HG02571 (cell line): ENCODE data around the gene SEC14L1.
"Not testable (repeated sequence)": the region's sequence is repeated elsewhere in the genome, so short reads cannot be mapped to it uniquely, and the experiment has no call there.

Source experiments
- ATAC-seq: cut with Tn5 transposase; IDR thresholded peaks from one replicate; pipeline ENCODE4 v1.9.1; 2021; ENCODE audit warnings: mild to moderate bottlenecking, moderate library complexity; ENCODE audit not compliant: unreplicated experiment

Gene SEC14L1

GRCh38 chr17:77231076-77231871 lies 90.5 kb downstream of the SEC14L1 start:
- ATAC-seq = no peak

- no peak for ATAC-seq
These were observed 92.4 kb downstream of the SEC14L1 start for GRCh38 chr17:77233127-77233526.

DNA sequence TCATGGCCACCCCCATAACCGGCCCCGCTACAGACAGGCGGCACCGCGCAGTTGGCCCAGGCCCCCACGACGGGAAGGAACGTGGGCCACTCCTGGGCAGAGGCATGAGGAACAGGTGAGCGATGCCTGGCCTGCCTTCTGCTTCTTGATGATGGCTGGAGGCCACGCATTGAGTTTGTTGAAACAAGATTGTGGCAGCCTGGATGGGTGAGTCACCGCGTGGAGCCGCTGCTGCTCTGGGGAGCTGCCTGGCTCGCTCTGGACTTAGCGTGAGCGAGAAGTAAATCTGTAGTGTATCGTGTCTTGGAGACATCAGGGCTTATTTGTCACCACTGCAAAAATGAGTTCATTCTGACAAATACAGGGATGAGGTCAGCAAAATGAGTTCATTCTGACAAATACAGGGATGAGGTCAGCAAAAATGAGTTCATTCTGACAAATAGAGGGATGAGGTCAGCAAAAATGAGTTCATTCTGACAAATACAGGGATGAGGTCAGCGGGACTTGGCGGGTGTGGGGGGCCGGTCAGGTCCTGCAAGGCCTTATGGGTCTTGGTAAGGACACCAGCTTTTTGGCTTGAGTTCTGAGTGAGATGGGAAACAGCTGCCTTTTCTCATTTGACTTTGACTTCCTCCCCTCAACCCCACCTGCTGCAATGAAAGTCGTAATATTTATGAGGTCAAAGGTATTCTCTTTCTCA lies 93.0 kb downstream of the SEC14L1 start:
- ATAC-seq = no peak

- no peak for ATAC-seq
These were observed 93.9 kb downstream of the SEC14L1 start for GRCh38 chr17:77234695-77235094.

GRCh38 chr17:77235370-77235941 lies 94.7 kb downstream of the SEC14L1 start:
- ATAC-seq = no peak

DNA sequence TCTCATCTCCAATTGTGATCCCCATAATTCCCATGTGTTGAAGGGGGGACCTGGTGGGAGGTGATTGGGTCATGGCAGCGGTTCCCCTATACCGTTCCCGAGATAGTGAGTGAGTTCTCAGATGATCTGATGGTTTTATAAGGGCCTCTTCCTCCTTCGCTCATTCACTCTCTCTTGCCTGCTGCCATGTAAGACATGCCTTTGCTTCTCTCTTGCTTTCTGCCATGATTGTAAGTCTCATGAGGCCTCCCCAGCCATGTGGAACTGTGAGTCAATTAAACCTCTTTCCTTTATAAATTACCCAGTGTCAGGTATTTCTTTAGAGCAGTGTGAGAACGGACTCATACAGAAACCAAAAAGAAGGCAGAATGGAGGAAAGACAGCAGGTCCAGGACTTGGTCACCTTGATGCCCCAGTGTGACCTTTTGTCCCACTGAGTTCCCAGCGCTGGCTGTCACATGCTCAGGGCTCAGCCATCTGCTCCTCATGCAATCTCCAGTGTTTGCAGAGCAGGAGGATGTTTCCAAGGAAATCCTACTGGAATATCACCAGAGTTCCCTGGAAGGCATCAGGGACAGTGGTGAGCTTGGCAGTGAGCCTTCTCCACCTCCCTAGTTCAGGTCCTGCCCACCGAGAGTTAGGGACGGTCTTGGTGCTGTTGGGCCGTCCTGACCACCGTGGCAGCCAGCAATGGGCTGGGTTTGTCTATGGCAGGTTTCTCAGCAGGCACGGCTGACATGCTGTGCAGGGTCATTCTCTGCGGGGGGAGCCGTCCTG lies 96.7 kb downstream of the SEC14L1 start:
- ATAC-seq = no peak

GRCh38 chr17:77240976-77241375 lies 100.2 kb downstream of the SEC14L1 start:
- no peak for ATAC-seq

GRCh38 chr17:77242118-77242851 lies 101.5 kb downstream of the SEC14L1 start:
- ATAC-seq = no peak

GRCh38 chr17:77245162-77245926 lies 104.6 kb downstream of the SEC14L1 start:
- peak; percentile 42 for ATAC-seq

DNA sequence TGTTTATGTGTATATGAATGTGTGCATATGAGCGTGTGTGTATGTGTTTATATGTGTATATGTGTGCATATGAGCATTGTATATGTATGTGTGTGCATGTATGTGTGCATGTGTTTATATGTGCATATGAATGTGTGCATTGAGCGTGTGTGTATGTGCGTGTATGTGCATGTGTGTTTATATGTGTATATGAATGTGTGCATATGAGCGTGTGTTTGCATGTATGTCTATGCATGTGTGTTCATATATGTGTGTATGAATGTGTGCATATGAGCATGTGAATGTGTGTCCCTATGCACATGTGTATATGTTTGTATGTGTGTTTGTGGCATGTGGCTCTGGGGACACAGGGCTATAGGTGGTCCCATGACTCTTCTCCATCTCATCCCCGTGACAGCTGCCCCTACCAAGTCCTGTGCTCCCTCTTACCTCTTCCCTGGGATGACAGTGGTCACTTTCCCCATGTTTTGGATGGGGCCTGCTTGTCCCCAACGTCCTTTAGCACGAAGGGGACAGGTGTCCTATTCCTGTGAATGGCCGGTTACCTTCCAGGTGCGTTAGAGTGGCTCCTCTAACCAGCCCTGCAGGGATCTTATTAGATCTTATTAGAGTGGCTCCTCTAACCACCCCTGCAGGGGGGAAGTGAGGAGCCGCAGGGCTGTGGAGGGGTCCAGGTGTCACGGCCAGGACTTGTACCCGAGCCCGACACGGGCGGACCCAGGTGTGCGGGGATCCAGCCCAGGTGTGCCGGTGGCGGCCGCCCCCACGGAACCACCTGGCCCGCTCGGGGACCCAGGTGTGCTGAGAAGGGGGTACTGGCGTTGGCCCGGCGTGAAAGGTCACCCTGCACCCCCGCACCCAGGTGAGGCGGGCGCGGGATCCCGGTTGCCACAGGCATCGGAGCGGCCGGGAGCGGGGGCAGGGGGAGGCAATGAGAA lies 105.6 kb downstream of the SEC14L1 start:
- no peak for ATAC-seq

DNA sequence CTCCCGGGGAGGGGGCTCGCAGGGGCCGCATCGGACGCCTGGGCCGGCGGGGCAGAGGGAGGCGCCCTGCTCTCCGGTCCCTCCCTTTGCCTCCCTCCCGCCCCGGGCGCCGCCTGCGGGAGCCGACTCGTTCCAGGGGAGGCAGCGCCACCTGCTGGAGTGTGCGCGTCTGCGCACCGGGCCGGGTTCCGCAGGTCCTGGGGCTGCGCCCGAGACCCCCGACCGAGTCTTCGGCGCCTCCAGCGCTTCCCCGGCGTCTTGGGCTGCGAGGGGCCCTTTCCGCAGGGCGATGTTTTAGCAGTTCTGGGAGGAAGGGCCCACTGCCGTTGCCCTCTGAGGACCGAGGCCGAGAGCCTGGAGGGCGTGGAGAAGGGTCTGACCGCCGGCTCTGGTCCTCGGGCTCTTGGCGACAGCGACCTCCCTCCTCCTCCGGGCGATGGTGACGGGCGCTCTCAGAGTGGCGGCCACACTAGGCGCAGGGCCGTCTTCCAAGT lies 106.3 kb downstream of the SEC14L1 start:
- ATAC-seq = no peak

DNA sequence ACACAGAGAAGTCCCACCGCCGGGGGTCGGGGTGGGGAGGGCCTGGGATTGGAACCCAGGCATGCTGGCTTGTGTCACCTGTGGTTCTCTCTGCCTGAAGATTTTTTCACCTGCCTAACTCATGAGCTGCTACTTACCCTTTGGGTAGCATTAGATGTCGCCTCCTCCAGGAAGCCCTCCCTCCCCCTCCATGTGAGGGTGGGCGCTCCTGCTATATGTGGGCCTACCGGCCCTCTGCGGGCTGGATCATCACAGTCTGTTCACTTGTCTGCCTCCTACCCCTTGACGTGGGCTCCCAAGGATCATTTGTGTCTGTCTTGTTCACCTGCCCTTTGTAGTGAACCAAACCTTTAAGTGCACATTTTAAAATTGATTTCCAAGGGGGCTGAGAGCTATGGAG lies 106.8 kb downstream of the SEC14L1 start:
- ATAC-seq = no peak

GRCh38 chr17:77248216-77249114 lies 107.7 kb downstream of the SEC14L1 start:
- no peak for ATAC-seq

GRCh38 chr17:77251622-77252183 lies 110.9 kb downstream of the SEC14L1 start:
- ATAC-seq = no peak

- not testable (repeated sequence) for ATAC-seq
These were observed 111.5 kb downstream of the SEC14L1 start for GRCh38 chr17:77252306-77252705.

- no peak for ATAC-seq
These were observed 112.9 kb downstream of the SEC14L1 start for GRCh38 chr17:77253611-77254051.
